HAP-1 (cell line): ENCODE data around the gene CAPN11.

Source experiments
- DNase-seq, 2 experiments: peaks; one replicate each; pipeline ENCODE4 v3.0.0-alpha.2; 2016 to 2020; ENCODE audit warnings: low spot score in 2 of 2
- H3K27me3 ChIP-seq: fragments of 250-450 bp; sonication (Bioruptor Pico); 2 replicates; pipeline ENCODE4 v1.5.1; 2020; ENCODE audit warnings: low read depth, mild to moderate bottlenecking, moderate library complexity
- H3K36me3 ChIP-seq: fragments of 250-450 bp; sonication (Bioruptor Pico); replicated peaks from 2 replicates; pipeline ENCODE4 v1.5.1; 2020; ENCODE audit warnings: mild to moderate bottlenecking
- H3K4me1 ChIP-seq: fragments of 250-450 bp; sonication (Bioruptor Pico); 2 replicates; pipeline ENCODE4 v1.5.1; 2020; ENCODE audit warnings: mild to moderate bottlenecking
- H3K4me3 ChIP-seq: fragments of 250-450 bp; sonication (Bioruptor Pico); 2 replicates; pipeline ENCODE4 v1.5.1; 2020; ENCODE audit warnings: mild to moderate bottlenecking, moderate library complexity
- H3K9me3 ChIP-seq: fragments of 250-450 bp; sonication (Bioruptor Pico); 2 replicates; pipeline ENCODE4 v1.5.1; 2020; ENCODE audit warnings: mild to moderate bottlenecking, moderate library complexity
- in situ Hi-C: fragments of 300-500 bp; cut with MboI; formaldehyde crosslinking; loops from 3 replicates; pipeline ENCODE4 v1.14.3; 2020; ENCODE audit warnings: low sequenced_read_pairs, inconsistent platforms, mixed read lengths

Gene CAPN11

DNA sequence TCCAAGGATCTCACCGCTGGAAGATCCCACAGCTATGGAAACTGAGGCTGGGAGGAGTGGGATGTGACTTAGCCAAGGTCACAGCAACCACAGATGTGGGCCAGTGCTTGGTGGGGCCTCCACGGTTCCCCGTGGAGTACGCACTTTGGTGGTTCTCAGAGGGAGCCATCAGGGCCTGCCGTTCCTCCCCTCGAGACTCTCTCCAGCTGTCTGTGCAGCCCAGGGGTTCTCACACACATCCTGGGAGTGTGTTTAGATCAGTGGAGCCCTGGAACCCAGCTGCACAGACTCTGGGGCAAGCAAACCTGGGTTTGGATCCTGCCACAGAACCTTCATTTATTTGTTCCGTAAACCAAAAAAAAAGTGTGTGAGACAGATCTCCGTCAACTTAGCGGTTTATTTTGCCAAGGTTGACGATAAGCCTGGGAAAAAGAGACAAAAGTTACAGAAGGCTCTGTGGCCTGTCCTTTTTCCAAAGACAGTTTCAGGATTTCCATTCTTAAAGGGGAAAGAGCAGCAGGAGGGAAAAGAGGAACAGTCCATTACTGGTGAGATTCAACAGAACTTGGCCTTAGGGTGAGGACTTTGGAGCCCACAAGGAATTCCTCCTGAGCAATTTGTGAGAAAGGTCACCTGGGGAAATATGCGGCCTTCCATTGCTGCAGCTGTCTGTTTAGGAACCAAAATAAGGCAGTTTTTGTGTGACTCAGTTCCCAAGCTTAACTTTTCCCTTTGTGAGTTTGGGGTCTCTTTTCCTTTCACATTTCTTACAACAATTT, 44.5 kb downstream of the CAPN11 start:
- H3K27me3 ChIP-seq, result no peaks in the 10 kb centered on the region
- in situ Hi-C loops, result no loop called here
- no peaks in the 10 kb centered on the region for H3K9me3 ChIP-seq
- DNase-seq, result no peak
- H3K36me3 ChIP-seq, result no peaks in the 10 kb centered on the region
- no peak overlapping the region for H3K4me3 ChIP-seq
- peaks cover 11% of the 10 kb centered on the region for H3K4me1 ChIP-seq

DNA sequence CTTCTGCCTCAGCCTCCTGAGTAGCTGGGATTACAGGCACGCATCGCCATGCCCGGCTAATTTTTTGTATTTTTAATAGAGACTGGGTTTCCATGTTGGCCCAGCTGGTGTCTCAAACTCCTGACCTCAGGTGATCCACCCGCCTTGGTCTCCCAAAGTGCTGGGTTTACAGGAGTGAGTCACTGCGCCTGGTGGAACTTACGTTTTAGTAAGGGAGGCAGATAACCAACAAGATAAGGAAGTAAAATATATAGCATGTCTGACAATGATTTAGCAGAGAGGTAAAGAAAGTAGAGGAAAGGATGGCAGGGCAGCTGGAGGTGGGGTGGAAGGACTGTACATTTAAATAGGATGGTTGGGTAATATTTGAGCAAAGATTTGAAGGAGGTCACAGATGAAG, 45.3 kb downstream of the CAPN11 start:
- H3K27me3 ChIP-seq, result no peaks in the 10 kb centered on the region
- no peaks in the 10 kb centered on the region for H3K9me3 ChIP-seq
- H3K36me3 ChIP-seq, result no peaks in the 10 kb centered on the region
- in situ Hi-C loops, result no loop called here
- H3K4me3 ChIP-seq, result no peak overlapping the region
- peaks cover 11% of the 10 kb centered on the region for H3K4me1 ChIP-seq
- no peak for DNase-seq

DNA sequence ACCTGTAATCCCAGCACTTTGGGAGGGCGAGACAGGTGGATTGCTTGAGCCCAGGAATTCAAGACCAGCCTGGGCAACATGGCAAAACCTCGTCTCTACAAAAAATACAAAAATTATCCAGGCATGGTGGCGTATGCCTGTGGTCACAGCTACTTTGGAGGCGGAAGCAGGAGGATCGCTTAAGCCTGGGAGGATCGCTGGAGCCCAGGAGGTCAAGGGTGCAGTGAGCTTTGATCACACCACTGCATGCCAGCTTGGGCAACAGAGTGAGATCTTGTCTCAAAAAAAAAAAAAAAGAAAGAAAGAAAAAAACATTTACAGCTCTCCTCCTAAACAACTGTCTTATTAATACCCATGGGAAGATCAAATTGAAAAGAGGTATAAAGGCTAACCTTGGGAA, 49.3 kb downstream of the CAPN11 start:
- no peak for DNase-seq
- in situ Hi-C loops, result no loop called here
- no peaks in the 10 kb centered on the region for H3K27me3 ChIP-seq
- H3K9me3 ChIP-seq, result no peaks in the 10 kb centered on the region
- no peaks in the 10 kb centered on the region for H3K36me3 ChIP-seq
- peaks cover 6% of the 10 kb centered on the region for H3K4me1 ChIP-seq
- H3K4me3 ChIP-seq, result no peak overlapping the region

DNA sequence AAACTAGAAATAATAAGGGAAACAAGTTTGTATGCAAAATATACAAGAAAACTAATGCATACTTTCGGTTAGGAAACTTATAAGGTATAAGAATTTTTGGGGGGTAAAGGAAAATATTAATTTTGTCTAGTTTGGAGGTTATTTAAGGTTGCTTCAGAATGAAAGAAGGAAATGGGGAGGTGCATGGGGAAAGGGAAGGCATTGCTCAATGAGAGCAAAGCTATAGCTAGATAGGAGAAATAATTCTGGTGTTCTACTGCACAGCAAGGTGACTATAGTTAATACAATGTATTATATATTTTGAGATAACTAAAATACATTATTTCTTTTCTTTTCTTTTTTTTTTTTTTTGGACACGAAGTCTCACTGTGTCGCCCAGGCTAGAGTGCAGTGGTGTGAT, 52.7 kb downstream of the CAPN11 start:
- in situ Hi-C loops, result no loop called here

DNA sequence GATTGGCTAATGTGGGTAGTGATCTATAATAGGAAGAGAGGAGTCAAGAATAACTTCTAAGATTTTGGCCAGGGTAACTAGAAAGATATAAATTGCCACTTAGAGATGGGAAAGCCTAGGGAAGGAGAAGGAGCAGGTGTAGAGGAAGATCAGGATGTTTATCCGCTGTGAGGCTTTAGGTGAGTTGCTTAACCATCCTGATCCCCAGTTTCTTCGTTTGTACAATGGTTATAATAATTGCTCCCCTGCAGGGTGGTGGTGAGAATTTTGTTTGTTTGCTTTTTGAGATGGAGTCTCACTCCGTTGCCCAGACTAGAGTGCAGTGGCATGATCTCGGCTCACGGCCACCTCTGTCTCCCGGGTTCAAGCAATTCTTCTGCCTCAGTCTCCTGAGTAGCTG, 55.7 kb downstream of the CAPN11 start:
- in situ Hi-C loops, result no loop called here
- H3K9me3 ChIP-seq, result no peaks in the 10 kb centered on the region

More for the DNA sequence above, 52.7 kb downstream of the CAPN11 start:
- Histone ChIP-seq H3K4me3 (no peak overlapping the region), H3K9me3 (no peaks in the 10 kb centered on the region), H3K4me1 (peaks cover 6% of the 10 kb centered on the region), H3K27me3 (no peaks in the 10 kb centered on the region), H3K36me3 (no peaks in the 10 kb centered on the region)
- no peak for DNase-seq

DNA sequence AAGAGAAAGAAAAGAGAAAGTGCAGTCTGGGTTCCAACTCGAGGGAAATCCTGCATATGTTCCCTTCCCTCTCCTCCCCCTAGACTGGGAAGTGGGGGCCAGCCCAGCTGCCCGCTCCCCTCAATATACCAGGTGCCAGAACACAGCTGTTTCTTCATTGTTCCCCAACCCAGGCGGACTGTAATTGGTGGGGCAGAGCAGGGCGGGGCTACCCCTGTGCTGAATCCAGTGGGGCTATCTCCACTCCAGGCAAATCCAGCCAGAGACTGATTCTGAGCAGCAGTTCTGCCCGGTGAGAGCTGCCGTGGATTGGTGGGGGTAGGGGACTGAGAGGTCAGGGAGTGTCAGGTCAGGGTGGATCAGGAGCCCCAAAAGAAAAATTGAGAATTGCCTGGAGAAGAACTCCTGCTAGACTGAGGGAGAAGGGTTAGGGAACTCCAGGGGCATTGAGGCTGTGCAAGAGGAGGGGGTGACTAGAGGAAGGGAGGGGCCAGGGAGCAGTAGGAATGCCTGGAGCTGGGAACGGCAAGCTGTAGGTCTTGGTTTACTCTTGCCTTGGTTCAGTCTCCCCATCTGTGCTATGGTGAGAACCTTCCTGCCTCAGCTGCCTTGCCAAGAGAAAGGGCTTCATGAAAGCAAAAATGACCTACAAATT, 58.2 kb downstream of the CAPN11 start, which contains the start of gene MYMX:
Gene MYMX (plus strand): TSS at position 250 of the 655 bp plus-strand sequence. CDS start 546 bp downstream, outside the sequence.
- no peaks in the 10 kb centered on the region for H3K27me3 ChIP-seq
- no peaks in the 10 kb centered on the region for H3K9me3 ChIP-seq
- no peak within 1 kb of the TSS for H3K4me3 ChIP-seq
- DNase-seq, result no peak
- peaks cover 16% of the 10 kb centered on the region for H3K4me1 ChIP-seq
- in situ Hi-C loops, result no loop called here
- no peaks in the 10 kb centered on the region for H3K36me3 ChIP-seq

More for the DNA sequence above, 55.7 kb downstream of the CAPN11 start:
- Histone ChIP-seq H3K36me3 (no peaks in the 10 kb centered on the region), H3K27me3 (no peaks in the 10 kb centered on the region), H3K4me3 (no peak overlapping the region), H3K4me1 (peaks cover 12% of the 10 kb centered on the region)
- DNase-seq, result no peak

DNA sequence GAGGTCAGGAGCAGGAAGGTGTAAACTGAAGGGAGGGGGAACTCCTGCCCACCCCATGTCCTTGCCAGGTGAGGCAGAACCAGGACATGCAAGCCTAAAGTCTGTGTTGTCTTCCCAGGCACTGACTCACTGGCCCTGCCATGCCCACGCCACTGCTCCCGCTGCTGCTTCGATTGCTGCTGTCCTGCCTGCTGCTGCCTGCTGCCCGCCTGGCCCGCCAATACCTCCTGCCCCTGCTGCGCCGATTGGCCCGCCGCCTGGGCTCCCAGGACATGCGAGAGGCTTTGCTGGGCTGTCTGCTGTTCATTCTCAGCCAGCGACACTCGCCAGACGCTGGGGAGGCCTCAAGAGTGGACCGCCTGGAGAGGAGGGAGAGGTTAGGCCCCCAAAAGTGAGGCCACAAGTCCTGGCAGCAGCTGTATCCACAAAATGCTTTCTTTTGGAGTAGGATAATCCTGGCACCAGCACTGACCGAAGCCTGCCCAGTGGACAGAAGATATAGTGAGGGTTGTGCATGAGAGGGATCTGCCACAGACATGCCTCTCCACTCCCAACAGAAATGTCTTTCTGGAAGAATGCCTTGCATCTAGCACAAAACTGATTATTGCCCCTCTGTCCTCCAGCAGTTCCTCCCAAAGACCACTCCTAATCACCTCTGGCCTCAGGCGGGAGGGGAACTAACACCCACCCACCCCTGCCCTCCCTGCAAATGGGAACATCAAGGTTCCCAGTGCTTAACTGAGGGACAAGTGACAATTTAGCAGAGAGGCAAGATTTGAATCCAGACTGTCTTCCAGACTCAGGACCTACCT, 58.9 kb downstream of the CAPN11 start:
- in situ Hi-C loops, result no loop called here
- no peak for DNase-seq
- Histone ChIP-seq H3K4me3 (no peak overlapping the region), H3K36me3 (no peaks in the 10 kb centered on the region), H3K4me1 (peaks cover 16% of the 10 kb centered on the region), H3K9me3 (no peaks in the 10 kb centered on the region), H3K27me3 (no peaks in the 10 kb centered on the region)

DNA sequence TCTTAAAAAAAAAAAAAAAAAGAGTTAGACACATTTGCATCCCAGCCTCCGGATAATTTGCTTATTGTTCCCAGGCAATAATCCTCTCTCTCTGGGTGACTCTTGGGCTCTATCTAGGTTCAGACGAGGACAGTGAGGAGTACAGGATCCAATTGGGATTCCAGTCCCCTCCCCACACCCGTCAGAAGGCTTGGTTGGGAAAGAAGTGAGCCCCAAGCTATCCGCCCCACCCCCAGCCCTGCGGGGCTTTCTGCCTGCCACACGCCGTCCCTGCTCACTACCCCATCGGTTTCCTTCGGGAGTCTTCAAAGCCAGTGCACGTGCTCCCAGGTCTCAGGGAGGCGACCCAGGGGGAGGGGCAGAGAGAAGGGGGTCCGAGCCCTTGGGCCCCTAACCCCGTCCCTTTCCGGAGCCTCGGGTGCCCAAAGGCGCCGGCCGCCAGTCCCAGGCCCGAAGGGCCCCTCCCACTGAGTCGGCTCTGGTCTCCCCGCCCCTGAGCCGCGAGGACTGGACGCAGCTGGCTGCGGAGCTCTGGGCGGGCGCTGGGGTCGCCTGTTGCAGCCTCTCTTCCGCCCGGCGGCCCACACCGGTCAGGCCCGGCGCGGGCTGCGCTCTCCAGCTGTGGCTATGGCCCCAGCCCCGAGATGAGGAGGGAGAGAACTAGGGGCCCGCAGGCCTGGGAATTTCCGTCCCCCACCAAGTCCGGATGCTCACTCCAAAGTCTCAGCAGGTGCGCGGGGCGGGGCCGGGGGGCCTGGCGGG, 60.6 kb downstream of the CAPN11 start:
- Histone ChIP-seq H3K4me3 (peak overlapping the region; percentile 29), H3K27me3 (no peaks in the 10 kb centered on the region), H3K9me3 (no peaks in the 10 kb centered on the region), H3K36me3 (no peaks in the 10 kb centered on the region), H3K4me1 (peaks cover 22% of the 10 kb centered on the region)
- DNase-seq, result peak; percentile 74 to 85
- in situ Hi-C loops, result no loop called here

DNA sequence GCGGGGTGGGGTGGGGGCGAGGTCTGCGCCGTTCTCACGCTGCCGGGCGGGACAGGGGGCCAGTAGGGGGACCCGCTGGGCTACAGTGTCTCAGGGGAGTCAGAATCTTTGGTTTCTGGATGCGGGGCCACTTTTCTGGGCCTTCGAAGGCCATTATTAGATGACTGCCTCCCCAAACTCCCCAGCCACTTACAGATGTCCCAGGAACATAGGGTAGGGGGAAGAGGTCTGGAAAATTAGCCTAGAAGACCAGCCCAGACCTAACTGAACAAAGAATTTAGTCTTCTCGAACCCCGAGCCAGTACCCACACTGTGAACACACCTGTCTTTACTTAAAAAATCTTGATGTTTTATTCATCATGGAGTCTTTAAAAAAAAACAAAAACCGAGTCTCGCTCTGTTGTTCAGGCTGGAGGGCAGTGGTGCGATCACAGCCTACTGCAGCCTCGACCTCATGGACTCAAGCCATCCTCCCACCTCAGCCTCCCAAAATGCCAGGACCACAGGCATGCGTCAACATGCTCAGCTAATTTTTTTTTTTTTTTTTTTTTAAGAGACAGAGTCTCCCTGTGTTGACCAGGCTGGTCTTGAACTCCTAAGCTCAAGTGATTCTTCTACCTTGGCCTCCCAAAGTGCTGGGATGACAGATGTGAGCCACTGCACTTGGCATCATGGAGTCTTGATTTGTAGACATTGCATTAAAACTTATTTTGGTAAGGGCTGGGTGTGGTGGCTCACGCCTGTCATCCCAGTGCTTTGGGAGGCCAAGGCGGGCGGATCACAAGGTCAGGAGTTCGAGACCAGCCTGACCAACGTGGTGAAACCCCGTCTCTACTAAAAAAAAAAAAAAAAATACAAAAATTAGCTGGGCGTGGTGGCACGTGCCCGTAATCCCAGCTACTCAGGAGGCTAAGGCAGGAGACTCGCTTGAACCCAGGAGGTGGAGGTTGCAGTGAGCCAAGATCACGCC, 61.5 kb downstream of the CAPN11 start:
- Histone ChIP-seq H3K9me3 (no peaks in the 10 kb centered on the region), H3K4me1 (peaks cover 30% of the 10 kb centered on the region), H3K27me3 (no peaks in the 10 kb centered on the region), H3K4me3 (peak overlapping the region; percentile 29), H3K36me3 (no peaks in the 10 kb centered on the region)
- in situ Hi-C loops, result no loop called here
- no peak for DNase-seq

DNA sequence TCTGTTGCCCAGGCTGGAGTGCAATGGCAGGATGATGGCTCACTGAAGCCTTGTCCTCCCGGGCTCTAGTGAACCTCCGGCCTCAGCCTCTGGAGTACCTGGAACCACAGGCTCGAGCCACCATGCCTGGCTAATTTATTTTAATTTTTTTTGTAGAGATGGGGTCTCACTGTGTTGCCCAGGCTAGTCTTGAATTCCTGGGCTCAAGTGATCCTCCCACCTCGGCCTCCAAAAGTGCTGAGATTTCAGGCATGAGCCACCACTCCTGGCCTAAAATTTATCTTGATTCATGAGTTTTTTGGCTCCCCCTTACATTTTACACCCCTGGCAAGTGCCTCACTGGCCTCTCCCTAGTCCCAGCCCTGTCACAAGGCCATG, 62.3 kb downstream of the CAPN11 start:
- in situ Hi-C loops, result no loop called here
- no peak for DNase-seq
- peaks cover 35% of the 10 kb centered on the region for H3K4me1 ChIP-seq
- no peaks in the 10 kb centered on the region for H3K9me3 ChIP-seq
- H3K4me3 ChIP-seq, result no peak overlapping the region
- no peaks in the 10 kb centered on the region for H3K27me3 ChIP-seq
- no peaks in the 10 kb centered on the region for H3K36me3 ChIP-seq

DNA sequence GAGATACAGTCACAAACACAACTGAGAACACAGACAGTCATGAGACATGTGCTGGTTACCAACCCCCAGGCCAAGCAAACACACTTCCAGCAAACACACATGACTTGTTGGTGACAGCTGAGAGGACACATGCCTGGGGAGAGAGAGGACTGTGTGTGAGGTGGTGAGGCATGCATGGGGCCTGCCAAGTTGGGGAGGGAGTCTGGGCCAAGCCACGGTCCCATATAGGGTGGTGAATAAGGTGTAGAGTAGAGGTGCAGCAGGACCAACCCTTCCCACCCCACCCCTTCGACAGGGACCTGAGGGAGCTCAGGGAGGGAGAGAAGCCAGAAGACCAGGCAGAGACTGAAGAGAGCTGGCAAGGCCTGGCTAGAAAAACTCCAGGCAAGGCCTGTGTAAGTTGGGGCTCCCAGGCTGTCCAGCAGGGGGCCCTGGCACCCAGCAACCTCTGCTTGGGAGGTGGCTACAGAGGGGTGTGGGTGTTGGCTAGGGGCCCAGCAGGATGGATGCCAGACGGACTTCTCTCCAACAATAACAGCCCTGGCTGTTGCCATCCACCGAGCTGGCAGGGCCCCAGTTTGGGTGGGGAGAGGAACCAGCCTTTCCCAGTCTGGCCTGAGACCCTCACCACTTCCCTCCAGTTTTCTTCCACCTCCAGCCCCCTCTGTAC, 62.8 kb downstream of the CAPN11 start:
- Histone ChIP-seq H3K4me1 (peaks cover 37% of the 10 kb centered on the region), H3K4me3 (no peak overlapping the region), H3K27me3 (no peaks in the 10 kb centered on the region), H3K36me3 (no peaks in the 10 kb centered on the region), H3K9me3 (no peaks in the 10 kb centered on the region)
- DNase-seq, result peak; percentile 59 to 86
- in situ Hi-C loops, result no loop called here

DNA sequence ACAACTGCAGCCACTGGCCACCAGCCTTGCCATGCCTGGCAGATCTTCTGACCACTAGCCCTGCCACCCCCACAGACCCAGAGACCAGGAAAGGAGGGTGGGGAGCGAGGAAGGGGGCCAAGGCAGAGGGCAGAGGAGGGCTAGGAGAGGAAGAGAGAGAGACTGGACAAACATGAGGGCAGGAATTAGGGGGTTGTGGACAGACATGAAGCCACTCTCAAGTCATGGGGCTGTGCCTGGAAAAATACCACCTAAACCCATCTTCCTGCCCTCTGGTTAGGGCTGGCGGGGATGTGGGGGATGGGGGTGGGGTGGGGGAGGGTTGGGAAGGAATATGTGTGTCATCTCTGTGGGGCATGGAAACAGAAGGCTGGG, 63.3 kb downstream of the CAPN11 start:
- H3K9me3 ChIP-seq, result no peaks in the 10 kb centered on the region
- in situ Hi-C loops, result no loop called here
- H3K27me3 ChIP-seq, result no peaks in the 10 kb centered on the region
- no peak overlapping the region for H3K4me3 ChIP-seq
- DNase-seq, result no peak
- peaks cover 37% of the 10 kb centered on the region for H3K4me1 ChIP-seq
- no peaks in the 10 kb centered on the region for H3K36me3 ChIP-seq
